Esophagus muscularis mucosa (tissue), 4 donors: ENCODE data around the gene SH2D3A. TPM values are rescaled to one million over a fixed set of nuclear protein-coding genes. Genes with fewer than 3 reads are reported as not detected.
A peak's percentile ranks its signal among the peaks of the same experiment; 100 is the strongest.

Source experiments
- DNase-seq: peaks from one replicate; pipeline ENCODE4 v3.0.0-alpha.2; 2017; ENCODE audit errors: extremely low spot score
- H3K27ac ChIP-seq, 4 donors: fragments of 200-600 bp; sonication (generic); replicated peaks in 1 of 4; 1 replicate in 3 of 4; 2 replicates in 1 of 4; pipeline ENCODE4 v1.5.1; 2016 to 2019; ENCODE audit warnings: mild to moderate bottlenecking in 1 of 4
- H3K27me3 ChIP-seq, 4 donors: fragments of 200-600 bp; sonication (generic); one replicate each; pipeline versions ENCODE4 v1.5.1 to v1.6.0; 2016 to 2019
- H3K36me3 ChIP-seq, 4 donors: fragments of 200-600 bp; sonication (generic); one replicate each; pipeline ENCODE4 v1.5.1; 2016 to 2019
- H3K4me1 ChIP-seq, 4 donors: fragments of 200-600 bp; sonication (generic); one replicate each; pipeline ENCODE4 v1.5.1; 2016 to 2019
- H3K4me3 ChIP-seq, 4 donors: fragments of 200-600 bp; sonication (generic); 1 replicate in 2 of 4; 2 replicates in 2 of 4; pipeline ENCODE4 v1.5.1; 2016 to 2019; ENCODE audit warnings: mild to moderate bottlenecking in 4 of 4, moderate library complexity in 1 of 4
- H3K9me3 ChIP-seq, 4 donors: fragments of 200-600 bp; sonication (generic); 1 replicate in 3 of 4; 2 replicates in 1 of 4; pipeline ENCODE4 v1.5.1; 2016 to 2019
- CTCF ChIP-seq, 3 experiments: fragments of 200-600 bp in 2 of 3; fragments of 450-650 bp in 1 of 3; sonication (generic) in 2 of 3; IDR thresholded peaks; one replicate each; pipeline ENCODE4 v1.5.1; 2017 to 2019; ENCODE audit warnings: antibody characterized with exemption in 3 of 3, mild to moderate bottlenecking in 2 of 3, moderate library complexity in 1 of 3
- EP300 ChIP-seq: sonication (generic); formaldehyde crosslinking; IDR thresholded peaks from one replicate; pipeline ENCODE4 v1.6.1; 2017; ENCODE audit warnings: antibody characterized with exemption
- POLR2A ChIP-seq: fragments of 450-650 bp; IDR thresholded peaks from one replicate; pipeline ENCODE4 v1.6.1; 2017; ENCODE audit warnings: antibody characterized with exemption, moderate library complexity, mild to moderate bottlenecking, low read depth
- POLR2AphosphoS5 ChIP-seq, 2 donors: sonication (generic); formaldehyde crosslinking; IDR thresholded peaks; one replicate each; pipeline ENCODE4 v1.6.1; 2017; ENCODE audit warnings: antibody characterized with exemption in 2 of 2
- WGBS: methylation state at CpG from one replicate; pipeline ENCODE4 v1.1.5; 2018; 5-methylcytosine and 5-hydroxymethylcytosine counted together
- intact Hi-C: fragments of 100-400 bp; cut with DNase I; formaldehyde crosslinking; loops from one replicate; pipeline ENCODE4 v1.15.1; 2023
- total RNA-seq, 4 donors: library from RNA; depleted of rRNA; stranded (reverse); fragments of >200 nt; gene quantifications; one replicate each; pipeline versions ENCODE4 v1.1.0 to v1.2.1, GENCODE V29; 2016

SH2D3A gene
- total RNA-seq, 4 donors from 2014 or later: 0.33 to 0.34 TPM; not detected in 2

GRCh38 chr19:6718741-6719539, 48.3 kb downstream of the SH2D3A start:
- no peak for TF ChIP-seq POLR2A
- no peak for TF ChIP-seq CTCF (IDR thresholded peaks at IDR 0.05)
- WGBS: 65% methylated on average over 19 of the region's 21 CpGs
- peaks cover 0 to 40% (median 0%) of the 10 kb centered on the region in 4 donors for H3K27me3 ChIP-seq
- intact Hi-C loops: no loop called here
- peaks cover 0 to 6% (median 2%) of the 10 kb centered on the region in 4 donors for H3K36me3 ChIP-seq
- no peaks in the 10 kb centered on the region for H3K9me3 ChIP-seq
- peaks cover 0 to 21% (median 12%) of the 10 kb centered on the region in 4 donors for H3K4me1 ChIP-seq
- peak overlapping the region; percentile 40 to 57 (median 44) for H3K4me3 ChIP-seq
- peak overlapping the region in 1 of 4 donors; percentile 20 for H3K27ac ChIP-seq
- no peak for DNase-seq

- no peak for TF ChIP-seq POLR2AphosphoS5 (IDR thresholded peaks at IDR 0.05)
- TF ChIP-seq EP300: no peak
- TF ChIP-seq CTCF (IDR thresholded peaks at IDR 0.05): no peak
- no peak for TF ChIP-seq POLR2A
- DNase-seq: no peak
- intact Hi-C loops: no loop called here
- Histone ChIP-seq H3K4me3 (peak overlapping the region in 1 of 4 donors; percentile 14), H3K9me3 (no peaks in the 10 kb centered on the region), H3K27ac (no peak overlapping the region), H3K27me3 (peaks cover 0 to 44% (median 0%) of the 10 kb centered on the region in 4 donors), H3K36me3 (peaks cover 0 to 6% (median 2%) of the 10 kb centered on the region in 4 donors), H3K4me1 (peaks cover 0 to 14% (median 9%) of the 10 kb centered on the region in 4 donors)
- WGBS: 69% methylated on average over 18 of the region's 23 CpGs
Observed at GRCh38 chr19:6718111-6718740, 49.0 kb downstream of the SH2D3A start.

- H3K36me3 ChIP-seq: peaks cover 0 to 6% (median 2%) of the 10 kb centered on the region in 4 donors
- no peak overlapping the region for H3K4me3 ChIP-seq
- TF ChIP-seq EP300 (no peak), POLR2AphosphoS5 (IDR thresholded peaks at IDR 0.05) (no peak), CTCF (IDR thresholded peaks at IDR 0.05) (no peak), POLR2A (no peak)
- no peak for DNase-seq
- no peaks in the 10 kb centered on the region for H3K9me3 ChIP-seq
- peaks cover 0 to 7% (median 2%) of the 10 kb centered on the region in 4 donors for H3K4me1 ChIP-seq
- WGBS: 76% methylated on average over 4 of the region's 4 CpGs
- no peak overlapping the region for H3K27ac ChIP-seq
- intact Hi-C loops: no loop called here
- H3K27me3 ChIP-seq: peaks cover 0 to 51% (median 0%) of the 10 kb centered on the region in 4 donors
Observed at GRCh38 chr19:6717441-6717971, 49.7 kb downstream of the SH2D3A start.

GRCh38 chr19:6717036-6717435, 50.2 kb downstream of the SH2D3A start:
- H3K36me3 ChIP-seq: peaks cover 0 to 6% (median 2%) of the 10 kb centered on the region in 4 donors
- no peak for TF ChIP-seq CTCF (IDR thresholded peaks at IDR 0.05)
- no peak for TF ChIP-seq EP300
- no peak for TF ChIP-seq POLR2AphosphoS5 (IDR thresholded peaks at IDR 0.05)
- TF ChIP-seq POLR2A: no peak
- peaks cover 0 to 7% (median 0%) of the 10 kb centered on the region in 4 donors for H3K4me1 ChIP-seq
- no peak overlapping the region for H3K27ac ChIP-seq
- intact Hi-C loops: no loop called here
- 62% methylated on average over 10 of the region's 10 CpGs for WGBS
- H3K4me3 ChIP-seq: no peak overlapping the region
- H3K9me3 ChIP-seq: no peaks in the 10 kb centered on the region
- H3K27me3 ChIP-seq: peaks cover 0 to 56% (median 0%) of the 10 kb centered on the region in 4 donors
- DNase-seq: no peak
